A549 (cell line): ENCODE results near the gene ZBTB4.

Experiments
- CBX8 ChIP-seq: fragments of 200-600 bp; sonication (generic); IDR thresholded peaks from 2 replicates; pipeline ENCODE4 v1.6.1; 2016
- EP300 ChIP-seq, 2 experiments: fragments of >200 bp; sonication (Bioruptor Twin); formaldehyde crosslinking; IDR thresholded peaks; 2 replicates in 1 of 2; 3 replicates in 1 of 2; pipeline ENCODE4 v1.6.1; 2016 to 2017
- HDAC2 ChIP-seq: fragments of 200-600 bp; sonication (generic); IDR thresholded peaks from 2 replicates; pipeline ENCODE4 v1.6.1; 2016
- MYC ChIP-seq: IDR thresholded peaks from 2 replicates; pipeline ENCODE4 v1.6.1; 2012; ENCODE audit warnings: mild to moderate bottlenecking, inconsistent platforms, low read length, improper control_type of control experiment, borderline replicate concordance
- NR3C1 ChIP-seq: fragments of >200 bp; sonication (Bioruptor Twin); formaldehyde crosslinking; IDR thresholded peaks from 3 replicates; pipeline ENCODE4 v1.6.1; 2017
- POLR2A ChIP-seq: IDR thresholded peaks from 2 replicates; pipeline ENCODE4 v1.6.1; 2012; ENCODE audit warnings: mild to moderate bottlenecking, low read length
- TF ChIP-seq, protein P1 (sequence below): fragments of 200-600 bp; sonication (generic); IDR thresholded peaks from 2 replicates; pipeline ENCODE4 v1.6.1; 2016; ENCODE audit warnings: antibody characterized with exemption, mild to moderate bottlenecking, moderate library complexity
- TF ChIP-seq, protein P2 (sequence below): fragments of >200 bp; sonication (Bioruptor Twin); formaldehyde crosslinking; IDR thresholded peaks from 3 replicates; pipeline ENCODE4 v1.5.1; 2016
- TF ChIP-seq, protein P3 (sequence below): IDR thresholded peaks from 2 replicates; pipeline ENCODE4 v1.6.1; 2012

DNA sequence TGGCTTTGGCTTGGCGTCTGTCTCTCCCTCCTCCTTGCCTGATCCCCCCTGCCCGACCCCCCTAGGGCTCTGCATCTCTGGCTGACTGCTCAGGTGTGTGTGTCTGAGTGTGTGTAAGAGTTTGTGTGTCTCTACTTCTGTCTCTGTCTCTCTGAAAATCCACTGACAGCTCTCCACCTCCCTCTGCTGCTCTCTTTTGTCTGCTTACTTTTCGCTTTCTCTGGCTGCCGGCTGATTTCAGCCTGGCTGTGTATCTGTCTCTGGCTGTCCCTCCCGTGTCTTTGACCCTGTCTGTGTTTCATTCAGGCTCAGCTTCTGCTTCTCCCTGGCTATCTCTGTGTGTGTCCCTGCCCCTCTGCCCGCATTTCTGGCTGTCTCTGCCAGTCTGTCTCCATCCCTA is 63.1 kb downstream of the ZBTB4 start:
- TF ChIP-seq NR3C1, result no peak
- no peak for TF ChIP-seq MYC
- TF ChIP-seq, protein P1, sequence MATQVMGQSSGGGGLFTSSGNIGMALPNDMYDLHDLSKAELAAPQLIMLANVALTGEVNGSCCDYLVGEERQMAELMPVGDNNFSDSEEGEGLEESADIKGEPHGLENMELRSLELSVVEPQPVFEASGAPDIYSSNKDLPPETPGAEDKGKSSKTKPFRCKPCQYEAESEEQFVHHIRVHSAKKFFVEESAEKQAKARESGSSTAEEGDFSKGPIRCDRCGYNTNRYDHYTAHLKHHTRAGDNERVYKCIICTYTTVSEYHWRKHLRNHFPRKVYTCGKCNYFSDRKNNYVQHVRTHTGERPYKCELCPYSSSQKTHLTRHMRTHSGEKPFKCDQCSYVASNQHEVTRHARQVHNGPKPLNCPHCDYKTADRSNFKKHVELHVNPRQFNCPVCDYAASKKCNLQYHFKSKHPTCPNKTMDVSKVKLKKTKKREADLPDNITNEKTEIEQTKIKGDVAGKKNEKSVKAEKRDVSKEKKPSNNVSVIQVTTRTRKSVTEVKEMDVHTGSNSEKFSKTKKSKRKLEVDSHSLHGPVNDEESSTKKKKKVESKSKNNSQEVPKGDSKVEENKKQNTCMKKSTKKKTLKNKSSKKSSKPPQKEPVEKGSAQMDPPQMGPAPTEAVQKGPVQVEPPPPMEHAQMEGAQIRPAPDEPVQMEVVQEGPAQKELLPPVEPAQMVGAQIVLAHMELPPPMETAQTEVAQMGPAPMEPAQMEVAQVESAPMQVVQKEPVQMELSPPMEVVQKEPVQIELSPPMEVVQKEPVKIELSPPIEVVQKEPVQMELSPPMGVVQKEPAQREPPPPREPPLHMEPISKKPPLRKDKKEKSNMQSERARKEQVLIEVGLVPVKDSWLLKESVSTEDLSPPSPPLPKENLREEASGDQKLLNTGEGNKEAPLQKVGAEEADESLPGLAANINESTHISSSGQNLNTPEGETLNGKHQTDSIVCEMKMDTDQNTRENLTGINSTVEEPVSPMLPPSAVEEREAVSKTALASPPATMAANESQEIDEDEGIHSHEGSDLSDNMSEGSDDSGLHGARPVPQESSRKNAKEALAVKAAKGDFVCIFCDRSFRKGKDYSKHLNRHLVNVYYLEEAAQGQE, result no peak
- TF ChIP-seq, protein P2, sequence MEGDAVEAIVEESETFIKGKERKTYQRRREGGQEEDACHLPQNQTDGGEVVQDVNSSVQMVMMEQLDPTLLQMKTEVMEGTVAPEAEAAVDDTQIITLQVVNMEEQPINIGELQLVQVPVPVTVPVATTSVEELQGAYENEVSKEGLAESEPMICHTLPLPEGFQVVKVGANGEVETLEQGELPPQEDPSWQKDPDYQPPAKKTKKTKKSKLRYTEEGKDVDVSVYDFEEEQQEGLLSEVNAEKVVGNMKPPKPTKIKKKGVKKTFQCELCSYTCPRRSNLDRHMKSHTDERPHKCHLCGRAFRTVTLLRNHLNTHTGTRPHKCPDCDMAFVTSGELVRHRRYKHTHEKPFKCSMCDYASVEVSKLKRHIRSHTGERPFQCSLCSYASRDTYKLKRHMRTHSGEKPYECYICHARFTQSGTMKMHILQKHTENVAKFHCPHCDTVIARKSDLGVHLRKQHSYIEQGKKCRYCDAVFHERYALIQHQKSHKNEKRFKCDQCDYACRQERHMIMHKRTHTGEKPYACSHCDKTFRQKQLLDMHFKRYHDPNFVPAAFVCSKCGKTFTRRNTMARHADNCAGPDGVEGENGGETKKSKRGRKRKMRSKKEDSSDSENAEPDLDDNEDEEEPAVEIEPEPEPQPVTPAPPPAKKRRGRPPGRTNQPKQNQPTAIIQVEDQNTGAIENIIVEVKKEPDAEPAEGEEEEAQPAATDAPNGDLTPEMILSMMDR, result no peak
- no peak for TF ChIP-seq POLR2A
- no peak for TF ChIP-seq CBX8
- no peak for TF ChIP-seq HDAC2
- no peak for TF ChIP-seq EP300 (IDR thresholded peaks at IDR 0.05)
- TF ChIP-seq, protein P3, sequence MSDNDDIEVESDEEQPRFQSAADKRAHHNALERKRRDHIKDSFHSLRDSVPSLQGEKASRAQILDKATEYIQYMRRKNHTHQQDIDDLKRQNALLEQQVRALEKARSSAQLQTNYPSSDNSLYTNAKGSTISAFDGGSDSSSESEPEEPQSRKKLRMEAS, result no peak
